H1 (cell line): ENCODE data around the gene SERPING1. TPM values are rescaled to one million over a fixed set of nuclear protein-coding genes. Genes with fewer than 3 reads are reported as not detected.

Experiments
- ASH2L ChIP-seq: fragments of 200-600, 300-600 bp; sonication (generic); IDR thresholded peaks from one replicate; pipeline ENCODE4 v1.7.1; 2017; ENCODE audit warnings: low read length
- ATF2 ChIP-seq: IDR thresholded peaks from 2 replicates; pipeline ENCODE4 v1.6.1; 2012; ENCODE audit warnings: low read length, inconsistent platforms
- BACH1 ChIP-seq: IDR thresholded peaks from 2 replicates; pipeline ENCODE4 v1.6.1; 2012; ENCODE audit warnings: low read length, improper control_type of control experiment
- BCL11A ChIP-seq, 2 experiments: IDR thresholded peaks; one replicate each; pipeline ENCODE4 v1.6.1; 2011; ENCODE audit warnings: low read depth in 2 of 2, low read length in 2 of 2, mild to moderate bottlenecking in 2 of 2
- CBX5 ChIP-seq: fragments of 300-800, 300-1000 bp; sonication (generic); IDR thresholded peaks from 2 replicates; pipeline ENCODE4 v1.7.1; 2016; ENCODE audit warnings: antibody characterized with exemption, low read length, low read depth
- CBX8 ChIP-seq: fragments of 300-800, 300-1000 bp; sonication (generic); IDR thresholded peaks from 2 replicates; pipeline ENCODE4 v1.7.1; 2016; ENCODE audit warnings: low read depth, low read length, borderline replicate concordance
- CEBPB ChIP-seq: IDR thresholded peaks from 2 replicates; pipeline ENCODE4 v1.6.1; 2012; ENCODE audit warnings: low read depth, low read length
- CTBP2 ChIP-seq: IDR thresholded peaks from 2 replicates; pipeline ENCODE4 v1.7.0; 2011; ENCODE audit warnings: borderline replicate concordance, mild to moderate bottlenecking, moderate library complexity, mixed read lengths, low read length; ENCODE audit not compliant: insufficient read depth, insufficient read length
- E2F6 ChIP-seq: IDR thresholded peaks from 2 replicates; pipeline ENCODE4 v1.6.1; 2012; ENCODE audit warnings: inconsistent platforms
- KDM1A ChIP-seq: fragments of 200-600, 300-600 bp; sonication (generic); IDR thresholded peaks from 2 replicates; pipeline ENCODE4 v1.7.1; 2016; ENCODE audit warnings: mild to moderate bottlenecking, low read length, borderline replicate concordance
- MAFK ChIP-seq: IDR thresholded peaks from 2 replicates; pipeline ENCODE4 v1.6.1; 2012; ENCODE audit warnings: low read depth, mild to moderate bottlenecking, improper control_type of control experiment, low read length
- NANOG ChIP-seq: IDR thresholded peaks from 2 replicates; pipeline ENCODE4 v1.6.1; 2011; ENCODE audit warnings: low read length, low read depth, mild to moderate bottlenecking, inconsistent platforms; ENCODE audit not compliant: insufficient read depth, poor library complexity, severe bottlenecking
- NRF1 ChIP-seq: IDR thresholded peaks from 2 replicates; pipeline ENCODE4 v1.6.1; 2011; ENCODE audit warnings: mild to moderate bottlenecking, low read depth, low read length, improper control_type of control experiment
- POU5F1 ChIP-seq: IDR thresholded peaks from 2 replicates; pipeline ENCODE4 v1.6.1; 2011; ENCODE audit warnings: low read depth, mild to moderate bottlenecking, low read length, moderate library complexity
- RFX5 ChIP-seq: IDR thresholded peaks from 2 replicates; pipeline ENCODE4 v1.6.1; 2011; ENCODE audit warnings: low read depth, low read length, improper control_type of control experiment, borderline replicate concordance
- RXRA ChIP-seq: IDR thresholded peaks from 2 replicates; pipeline ENCODE4 v1.6.1; 2011; ENCODE audit warnings: low read depth, mild to moderate bottlenecking, low read length, moderate library complexity; ENCODE audit not compliant: insufficient read depth
- SP1 ChIP-seq: IDR thresholded peaks from 2 replicates; pipeline ENCODE4 v1.6.1; 2011; ENCODE audit warnings: low read depth, low read length
- SRF ChIP-seq: IDR thresholded peaks from 2 replicates; pipeline ENCODE4 v1.6.1; 2011; ENCODE audit warnings: mild to moderate bottlenecking, low read depth, low read length, moderate library complexity
- TAF1 ChIP-seq: IDR thresholded peaks from 2 replicates; pipeline ENCODE4 v1.6.1; 2011; ENCODE audit warnings: mild to moderate bottlenecking, low read depth, low read length
- USF2 ChIP-seq: IDR thresholded peaks from 2 replicates; pipeline ENCODE4 v1.6.1; 2011; ENCODE audit warnings: low read length, improper control_type of control experiment
- YY1 ChIP-seq: IDR thresholded peaks from 2 replicates; pipeline ENCODE4 v1.6.1; 2011; ENCODE audit warnings: low read depth, mild to moderate bottlenecking, low read length
- polyA plus RNA-seq, 7 experiments: library from polyadenylated mRNA; depleted of rRNA in 3 of 7; stranded (reverse) in 5 of 7; unstranded in 2 of 7; fragments of >200 nt in 5 of 7; fragments of 200-250 nt in 2 of 7; gene quantifications; 1 replicate in 5 of 7; 2 replicates in 1 of 7; 4 replicates in 1 of 7; pipeline versions ENCODE4 v1.2.1 to v1.2.3, GENCODE V29; 2011 to 2013; ENCODE audit warnings: missing spikeins in 2 of 7, mixed read lengths in 2 of 7
- total RNA-seq: library from RNA; stranded (reverse); fragmentation: NEBNext Ultra II Directional; extraction: Animal tissue kit (Norgen Biotek cat#: 25700); gene quantifications from 2 replicates; pipeline ENCODE4 v1.2.1, GENCODE V29; 2021

The SERPING1 gene
- total and polyA plus RNA-seq, 2 of the 8 experiments (the other 6 are each of a cell fraction or from before 2014, with no cell fraction given): 50.9 to 54.8 TPM

- no peak for TF ChIP-seq CTBP2
- TF ChIP-seq E2F6: no peak
- TF ChIP-seq BACH1: no peak; the same call in 1 of the 2 replicates
- TF ChIP-seq ATF2: no peak
- no peak for TF ChIP-seq SP1
- no peak for TF ChIP-seq CBX5
- TF ChIP-seq RXRA: no peak
- peak; percentile 76 for TF ChIP-seq TAF1
- peak; percentile 87 for TF ChIP-seq ASH2L
- no peak for TF ChIP-seq RFX5
- peak; percentile 32 for TF ChIP-seq NANOG
- no peak for TF ChIP-seq CBX8
- TF ChIP-seq USF2: no peak
- no peak for TF ChIP-seq POU5F1
- TF ChIP-seq MAFK: no peak
- no peak for TF ChIP-seq BCL11A (IDR thresholded peaks at IDR 0.05; ENCODE audit: low read depth in 2 of 2, low read length in 2 of 2)
- no peak for TF ChIP-seq KDM1A
- no peak for TF ChIP-seq YY1
- no peak for TF ChIP-seq NRF1
- TF ChIP-seq CEBPB: no peak
- no peak for TF ChIP-seq SRF
These were observed 29.8 kb upstream of the SERPING1 start, which contains the start of gene UBE2L6 (continued) for GRCh38 chr11:57567515-57568329.
